Activated CD4-positive, alpha-beta T cell treated with anti-CD3 and anti-CD28 coated beads, Interleukin-2, amount 50 U/mL, for 16 hours (primary cell): ENCODE measurements around the gene NPBWR2.

Source experiments
- DNase-seq: peaks from one replicate; pipeline ENCODE4 v3.0.0-alpha.2; 2020

The NPBWR2 gene

GRCh38 chr20:64055893-64056638 lies 51.3 kb downstream of the NPBWR2 start:
- DNase-seq = no peak

- no peak for DNase-seq
Observed at GRCh38 chr20:64055396-64055892, 51.9 kb downstream of the NPBWR2 start.

- DNase-seq = no peak
Observed at GRCh38 chr20:64053841-64054661, 53.3 kb downstream of the NPBWR2 start.
